ENCODE data around the gene ZNF688. TPM values are rescaled to one million over a fixed set of nuclear protein-coding genes. Genes with fewer than 3 reads are reported as not detected.

Gene ZNF688
- total and polyA plus RNA-seq, 2 of the 13 experiments (the other 11 are each of a cell fraction or from before 2014, with no cell fraction given), result 2.4 to 5.4 TPM

- 0 out of 2 replicates have a peak, but pooled peaks have one; percentile 56 for TF ChIP-seq ZHX2 (IDR thresholded peaks at IDR 0.05; ENCODE audit: low read depth)
- no peak for TF ChIP-seq ZHX2 (CRISPR knock-in tag; IDR thresholded peaks at IDR 0.05; ENCODE audit: borderline replicate concordance)
- TF ChIP-seq SNAPC2 (CRISPR knock-in tag; IDR thresholded peaks at IDR 0.05), result 0 out of 2 replicates have a peak, but pooled peaks have one; percentile 8
- peak; percentile 71; the same call in 1 of the 2 replicates for TF ChIP-seq ZNF672 (CRISPR knock-in tag; IDR thresholded peaks at IDR 0.05)
- no peak for TF ChIP-seq HMGXB3 (CRISPR knock-in tag; IDR thresholded peaks at IDR 0.05; ENCODE audit: borderline replicate concordance)
- TF ChIP-seq PATZ1 (CRISPR knock-in tag; IDR thresholded peaks at IDR 0.05), result peak; percentile 9; the same call in 1 of the 2 replicates
- TF ChIP-seq ZNF607 (CRISPR knock-in tag; IDR thresholded peaks at IDR 0.05; ENCODE audit: borderline replicate concordance), result no peak
- TF ChIP-seq ZNF275 (CRISPR knock-in tag; IDR thresholded peaks at IDR 0.05; ENCODE audit: borderline replicate concordance), result no peak
- TF ChIP-seq NR1H2 (CRISPR knock-in tag; IDR thresholded peaks at IDR 0.05; ENCODE audit: borderline replicate concordance, low read depth), result no peak
- no peak for TF ChIP-seq ZBTB49 (CRISPR knock-in tag; IDR thresholded peaks at IDR 0.05; ENCODE audit: borderline replicate concordance)
Measured at GRCh38 chr16:30609002-30609925, 37.8 kb upstream of the ZNF688 start (continued).

Measured in HepG2 (cell line).